Fibroblast of the aortic adventitia (primary cell): ENCODE data around the gene AP2M1. TPM values are rescaled to one million over a fixed set of nuclear protein-coding genes. Genes with fewer than 3 reads are reported as not detected.

ENCODE experiments used
- DNase-seq: peaks from one replicate; pipeline ENCODE4 v3.0.0-alpha.2; 2010; ENCODE audit warnings: low read depth
- H3K4me3 ChIP-seq: 2 replicates; pipeline ENCODE4 v1.5.1; 2011; ENCODE audit warnings: low read depth, mild to moderate bottlenecking, control low read depth, low read length, moderate library complexity
- total RNA-seq: library from RNA; depleted of rRNA; stranded (reverse); fragments of >200 nt; gene quantifications from 2 replicates; pipeline ENCODE4 v1.2.3, GENCODE V29; 2012; ENCODE audit warnings: low replicate concordance
- TF ChIP-seq, protein P1 (sequence below): IDR thresholded peaks from 2 replicates; pipeline ENCODE4 v1.5.1; 2011; ENCODE audit warnings: mild to moderate bottlenecking, low read length, control low read depth, inconsistent platforms; ENCODE audit not compliant: insufficient read depth

AP2M1 gene
- total RNA-seq, 1 donor: 380 TPM

DNA sequence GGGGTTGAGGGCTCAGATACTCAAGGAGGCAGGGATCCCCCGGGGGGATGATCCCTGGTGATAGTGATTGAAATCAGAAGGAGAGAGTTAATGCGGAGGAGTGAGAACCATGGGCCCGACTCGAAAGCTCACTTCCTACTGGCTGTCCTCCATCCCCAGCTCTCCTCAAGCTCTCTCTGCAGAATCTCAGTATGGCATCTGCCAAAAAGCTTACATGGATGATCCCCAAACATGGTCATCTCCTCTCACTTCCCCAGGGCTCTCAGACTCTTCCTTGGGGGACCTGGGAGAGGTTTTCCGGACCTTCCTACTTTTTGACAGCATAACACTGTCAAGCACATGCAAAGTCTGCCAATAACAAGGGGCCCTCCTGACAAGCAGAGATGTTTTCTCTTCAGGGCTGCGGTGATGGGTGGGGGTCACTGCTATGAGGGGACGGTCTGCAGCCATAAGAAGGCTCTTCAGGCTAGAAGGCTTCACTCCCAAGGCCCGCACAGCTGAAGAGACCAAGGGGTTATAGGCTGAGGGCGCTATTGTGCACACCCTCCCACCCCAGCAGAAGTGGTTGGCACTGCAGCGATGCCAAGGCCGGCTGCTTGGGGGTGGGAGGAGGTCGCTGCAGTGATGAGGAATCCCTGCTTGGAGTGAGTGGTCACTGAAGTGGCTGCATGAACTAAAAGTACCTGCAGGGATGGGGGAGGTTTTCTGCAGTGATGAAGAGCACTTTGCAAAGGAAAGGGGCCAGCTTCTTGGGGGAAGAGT is 53.9 kb downstream of the AP2M1 start:
- TF ChIP-seq, protein P1, sequence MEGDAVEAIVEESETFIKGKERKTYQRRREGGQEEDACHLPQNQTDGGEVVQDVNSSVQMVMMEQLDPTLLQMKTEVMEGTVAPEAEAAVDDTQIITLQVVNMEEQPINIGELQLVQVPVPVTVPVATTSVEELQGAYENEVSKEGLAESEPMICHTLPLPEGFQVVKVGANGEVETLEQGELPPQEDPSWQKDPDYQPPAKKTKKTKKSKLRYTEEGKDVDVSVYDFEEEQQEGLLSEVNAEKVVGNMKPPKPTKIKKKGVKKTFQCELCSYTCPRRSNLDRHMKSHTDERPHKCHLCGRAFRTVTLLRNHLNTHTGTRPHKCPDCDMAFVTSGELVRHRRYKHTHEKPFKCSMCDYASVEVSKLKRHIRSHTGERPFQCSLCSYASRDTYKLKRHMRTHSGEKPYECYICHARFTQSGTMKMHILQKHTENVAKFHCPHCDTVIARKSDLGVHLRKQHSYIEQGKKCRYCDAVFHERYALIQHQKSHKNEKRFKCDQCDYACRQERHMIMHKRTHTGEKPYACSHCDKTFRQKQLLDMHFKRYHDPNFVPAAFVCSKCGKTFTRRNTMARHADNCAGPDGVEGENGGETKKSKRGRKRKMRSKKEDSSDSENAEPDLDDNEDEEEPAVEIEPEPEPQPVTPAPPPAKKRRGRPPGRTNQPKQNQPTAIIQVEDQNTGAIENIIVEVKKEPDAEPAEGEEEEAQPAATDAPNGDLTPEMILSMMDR: no peak
- H3K4me3 ChIP-seq: no peak overlapping the region
- DNase-seq: no peak

DNA sequence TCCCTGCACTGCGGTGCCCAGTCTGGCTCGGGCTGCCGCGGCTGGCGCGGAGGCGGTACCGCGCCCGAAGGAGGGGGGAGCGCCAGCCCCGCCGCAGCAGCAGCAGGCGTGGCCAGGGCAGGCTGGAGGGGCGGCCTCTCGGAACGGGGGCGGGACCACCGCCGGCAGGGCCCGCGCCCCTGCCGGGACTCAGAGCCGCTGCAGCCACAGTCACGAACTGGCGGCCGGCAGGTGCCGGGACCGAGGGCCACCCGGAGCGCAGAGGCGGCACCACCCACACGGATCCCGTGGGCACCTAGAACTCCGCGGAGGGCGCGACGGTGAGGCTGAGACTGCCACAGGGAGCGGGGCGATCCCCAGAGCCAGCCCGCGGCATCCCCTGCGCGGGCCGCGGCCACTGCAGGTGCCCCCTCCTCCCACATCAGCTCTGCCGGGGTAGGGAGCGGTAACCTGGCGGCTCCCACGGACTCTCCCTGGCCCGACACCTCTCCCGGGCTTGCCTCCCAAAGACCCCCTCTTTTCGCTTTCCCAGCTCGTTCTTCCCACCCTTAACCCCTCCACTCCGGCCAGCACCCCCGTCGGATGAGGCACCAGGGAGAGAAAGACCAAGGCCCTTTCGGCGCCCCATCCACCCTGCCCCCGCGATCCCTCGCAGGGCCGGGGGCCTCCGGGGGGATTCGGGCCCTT is 54.9 kb downstream of the AP2M1 start, which contains the start of gene VWA5B2:
VWA5B2 (plus strand) TSS at position 192 of the 687 bp plus-strand sequence. CDS start 944 bp downstream, outside the sequence.
- peak within 1 kb of the TSS; percentile 55 for H3K4me3 ChIP-seq
- TF ChIP-seq, protein P1: no peak
- DNase-seq: no peak

- TF ChIP-seq, protein P1: no peak
- no peak for DNase-seq
- H3K4me3 ChIP-seq: no peak overlapping the region
Observed at GRCh38 chr3:184230081-184230602, 55.5 kb downstream of the AP2M1 start.

- TF ChIP-seq, protein P1: no peak
- no peak for DNase-seq
- H3K4me3 ChIP-seq: no peak overlapping the region
Observed at GRCh38 chr3:184230603-184231528, 56.2 kb downstream of the AP2M1 start.

DNA sequence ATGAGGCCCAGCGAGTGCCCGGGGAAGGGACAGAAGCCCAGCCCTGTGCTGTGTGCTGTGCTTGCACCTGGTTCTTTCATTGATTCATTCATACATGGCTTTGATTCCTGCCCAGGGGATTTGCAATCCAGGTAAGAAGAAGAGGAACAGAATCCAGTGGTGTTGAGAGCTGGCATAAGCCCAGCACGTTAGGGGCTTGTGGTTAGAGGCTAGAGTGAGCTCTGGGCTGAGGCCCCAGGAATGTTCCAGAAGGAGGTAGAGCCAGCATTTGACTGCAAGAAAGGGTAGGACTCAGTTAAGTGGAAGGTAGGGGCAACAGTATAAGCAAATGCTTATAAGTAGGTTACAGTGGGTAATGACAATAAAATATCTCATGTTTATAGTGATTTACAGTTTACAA is 57.0 kb downstream of the AP2M1 start:
- no peak overlapping the region for H3K4me3 ChIP-seq
- TF ChIP-seq, protein P1: no peak
- no peak for DNase-seq
